ENCODE measurements around the gene SPTY2D1.
"Not testable (repeated sequence)": the region's sequence is repeated elsewhere in the genome, so short reads cannot be mapped to it uniquely, and the experiment has no call there.

GRCh38 chr11:18665353-18665872 is 31.3 kb upstream of the SPTY2D1 start:
- TF ChIP-seq CTCF, POLR2A (IDR thresholded peaks at IDR 0.05): not testable (repeated sequence)

Data from Peyer's patch (tissue), 4 donors.